Keratinocyte (primary cell): ENCODE results near the gene KRT9.

Source experiments
- CTCF ChIP-seq, 3 experiments: IDR thresholded peaks in 1 of 3; conservative IDR thresholded peaks in 1 of 3; optimal IDR thresholded peaks in 1 of 3; 2 replicates in 2 of 3; 3 replicates in 1 of 3; pipeline versions ENCODE3 to v1.5.1; 2011; ENCODE audit warnings: low read length in 3 of 3, mild to moderate bottlenecking in 3 of 3, moderate library complexity in 2 of 3, control low read depth in 1 of 3, inconsistent platforms in 1 of 3; ENCODE audit not compliant: insufficient read depth in 2 of 3; ENCODE audit errors: extremely low read depth in 1 of 3
- EZH2 ChIP-seq: IDR thresholded peaks from one replicate; pipeline ENCODE4 v1.6.1; 2012; ENCODE audit warnings: inconsistent platforms, mild to moderate bottlenecking, low read length, moderate library complexity

GRCh38 chr17:41539071-41539492 is 32.8 kb downstream of the KRT9 start:
- TF ChIP-seq CTCF (optimal IDR thresholded peaks at IDR 0.05 in 1 of 3, IDR thresholded peaks at IDR 0.05 in 1 of 3, conservative IDR thresholded peaks at IDR 0.05 in 1 of 3; ENCODE audit: extremely low read depth in 1 of 3, insufficient read depth in 2 of 3, low read length in 3 of 3) (no peak), EZH2 (no peak)
